DMS 273 treated with DMSO at 0.1 percent for 48 hours (cell line): ENCODE results near the gene SERGEF.
A peak's percentile ranks its signal among the peaks of the same experiment; 100 is the strongest.

Experiments
- DNase-seq: peaks from one replicate; lab custom pipeline; 2025; lab: John Stamatoyannopoulos, UW

Gene SERGEF

GRCh38 chr11:18012906-18013781, at the start of gene SERGEF:
Gene SERGEF (minus strand): TSS chr11:18013047. CDS start chr11:18013010, 37 bp downstream.
- peak; percentile 56 for DNase-seq

DNA sequence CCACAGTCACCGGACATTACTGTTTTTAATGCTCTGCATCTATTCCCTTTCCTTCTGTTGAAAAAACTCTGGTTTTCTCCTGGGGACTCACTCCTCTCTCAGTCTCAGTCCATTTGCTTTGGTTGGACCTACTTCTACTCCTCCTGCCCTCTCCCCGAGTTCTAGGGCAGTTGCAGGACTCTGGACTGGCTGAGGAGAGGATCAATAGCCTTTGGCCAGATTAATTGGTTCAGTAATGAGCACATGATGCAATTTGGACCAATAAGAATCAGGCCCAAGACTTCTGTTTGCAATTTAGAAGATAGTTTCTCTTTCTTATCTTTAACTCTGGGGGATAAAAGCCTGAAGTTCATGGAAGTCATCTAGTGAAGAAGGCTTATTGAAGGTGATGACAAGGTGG, 48.5 kb upstream of the SERGEF start:
- no peak for DNase-seq

GRCh38 chr11:18056561-18057181, 43.8 kb upstream of the SERGEF start:
- no peak for DNase-seq

DNA sequence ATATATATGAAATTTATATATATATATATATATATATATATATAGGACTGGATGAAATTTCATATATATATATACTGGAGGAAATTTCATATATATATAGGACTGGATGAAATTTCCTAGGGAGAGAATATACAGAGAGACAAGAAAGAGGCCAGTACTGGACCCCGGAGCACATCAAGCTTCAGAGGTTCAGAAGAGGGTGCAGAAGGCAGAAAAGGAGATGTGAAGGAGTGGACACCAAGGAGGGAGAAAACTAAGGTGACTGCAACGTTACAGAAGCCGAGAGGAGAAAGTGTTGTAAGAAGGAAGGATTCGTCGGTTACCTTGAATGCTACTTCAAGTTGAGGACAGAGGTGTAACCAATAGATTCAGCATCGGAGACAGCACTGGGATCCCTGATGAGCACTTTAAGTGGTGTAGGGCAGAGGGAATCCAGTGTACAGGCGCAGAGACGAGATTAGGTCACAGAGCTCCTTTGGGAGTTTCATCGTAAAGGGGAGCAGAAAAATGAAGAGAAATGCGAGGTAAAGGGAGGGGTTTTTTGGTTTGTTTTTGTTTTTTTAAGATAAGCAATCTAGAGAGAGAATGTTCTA, 41.8 kb upstream of the SERGEF start:
- no peak for DNase-seq

GRCh38 chr11:18050848-18051247, 38.0 kb upstream of the SERGEF start:
- DNase-seq, result no peak

DNA sequence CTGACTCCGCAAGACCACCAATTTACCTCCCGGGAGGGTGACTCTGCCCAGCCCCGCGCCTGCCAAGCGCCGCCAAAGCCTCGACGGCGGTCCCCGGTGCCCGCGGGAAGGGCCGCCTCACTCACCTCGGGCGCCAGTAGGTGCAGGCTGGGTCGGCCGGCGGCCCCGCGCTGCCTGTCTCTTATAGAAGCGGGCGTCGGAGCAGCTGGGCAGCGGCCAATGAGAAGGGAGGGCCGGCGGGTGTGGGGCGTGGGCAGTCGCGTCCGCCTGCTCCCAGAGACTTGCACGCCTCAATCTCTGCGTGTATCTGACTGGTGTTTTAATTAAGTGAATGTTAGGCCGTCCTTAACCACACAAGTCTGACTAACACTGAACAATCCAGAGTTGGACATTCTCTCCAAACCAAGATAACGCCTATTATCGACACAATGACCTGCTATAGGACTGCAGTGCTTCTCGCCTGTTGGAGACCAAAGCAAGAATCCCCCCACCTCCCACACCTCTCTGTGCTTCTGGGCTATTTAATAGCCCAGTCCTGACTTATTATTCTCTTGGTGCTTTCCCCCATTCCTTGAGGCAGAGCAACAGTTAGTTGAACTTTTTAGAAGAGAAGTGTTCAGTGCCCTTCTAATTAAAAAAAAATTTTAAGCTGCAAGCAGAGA, 33.4 kb upstream of the SERGEF start, which contains the start of gene TPH1:
TSS of gene TPH1 (minus strand) at position 154 of the 662 bp plus-strand sequence. CDS start 5,507 bp downstream, outside the sequence.
- no peak for DNase-seq

GRCh38 chr11:18036456-18036855, 23.6 kb upstream of the SERGEF start:
- no peak for DNase-seq

DNA sequence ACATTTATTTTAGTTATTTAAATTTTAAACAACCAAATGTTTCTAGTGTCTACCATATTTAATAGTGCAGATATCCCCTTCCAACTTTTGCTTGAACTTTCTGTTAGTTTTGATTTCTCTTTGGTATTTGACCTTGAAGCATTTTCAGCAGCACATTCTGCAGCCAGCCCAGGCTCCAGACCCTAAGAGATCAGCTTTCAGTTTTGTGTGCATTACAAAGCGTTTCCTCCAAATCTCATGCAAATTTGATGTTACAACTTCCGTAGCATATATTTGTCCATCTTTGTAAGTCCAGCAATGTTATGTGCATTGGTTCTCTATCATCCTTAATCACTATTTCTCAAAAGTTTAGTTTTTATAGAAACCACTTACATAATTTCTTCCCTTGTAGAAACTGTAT, 14.6 kb upstream of the SERGEF start:
- DNase-seq, result no peak

- no peak for DNase-seq
Observed at GRCh38 chr11:18022419-18022818, 9.6 kb upstream of the SERGEF start.

GRCh38 chr11:18019650-18020049, 6.8 kb upstream of the SERGEF start:
- no peak for DNase-seq

DNA sequence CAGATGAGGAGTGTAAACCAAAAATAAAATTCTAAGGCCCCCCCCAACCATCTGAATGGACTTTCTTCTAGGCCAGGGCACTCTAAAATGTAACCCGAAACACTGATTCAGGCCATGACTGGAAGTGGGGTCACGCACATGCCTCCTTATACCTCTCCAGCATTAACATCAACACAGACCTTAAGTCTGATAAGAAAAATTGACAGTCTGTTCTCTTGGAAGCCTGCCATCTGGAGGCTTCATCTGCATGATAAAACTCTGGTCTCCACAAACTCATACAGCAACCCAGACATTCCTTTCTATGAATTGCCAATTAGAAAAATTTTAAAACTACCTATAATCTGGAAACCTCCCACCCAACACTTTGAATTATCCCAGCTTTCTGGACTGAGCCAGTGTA, 3.9 kb upstream of the SERGEF start:
- peak; percentile 47 for DNase-seq

DNA sequence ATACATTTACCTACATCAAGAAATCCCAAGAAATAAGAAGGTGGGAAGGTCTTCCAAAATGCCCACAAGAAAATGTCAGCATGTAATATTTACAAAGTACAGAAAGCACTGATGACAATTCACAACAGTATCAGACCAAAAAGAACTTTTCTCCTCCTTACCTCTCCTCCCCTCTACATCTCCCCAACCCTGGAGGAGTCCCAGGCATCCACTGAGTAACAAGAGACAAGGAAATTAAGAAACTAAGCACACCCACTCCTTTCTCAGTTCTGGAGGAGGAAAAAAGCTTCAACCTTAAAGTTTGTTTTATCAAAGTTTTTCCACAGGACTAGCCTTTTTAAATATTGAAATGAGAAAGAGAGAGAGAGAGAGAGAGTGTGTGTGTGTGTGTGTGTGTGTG, 2.0 kb upstream of the SERGEF start:
- no peak for DNase-seq

DNA sequence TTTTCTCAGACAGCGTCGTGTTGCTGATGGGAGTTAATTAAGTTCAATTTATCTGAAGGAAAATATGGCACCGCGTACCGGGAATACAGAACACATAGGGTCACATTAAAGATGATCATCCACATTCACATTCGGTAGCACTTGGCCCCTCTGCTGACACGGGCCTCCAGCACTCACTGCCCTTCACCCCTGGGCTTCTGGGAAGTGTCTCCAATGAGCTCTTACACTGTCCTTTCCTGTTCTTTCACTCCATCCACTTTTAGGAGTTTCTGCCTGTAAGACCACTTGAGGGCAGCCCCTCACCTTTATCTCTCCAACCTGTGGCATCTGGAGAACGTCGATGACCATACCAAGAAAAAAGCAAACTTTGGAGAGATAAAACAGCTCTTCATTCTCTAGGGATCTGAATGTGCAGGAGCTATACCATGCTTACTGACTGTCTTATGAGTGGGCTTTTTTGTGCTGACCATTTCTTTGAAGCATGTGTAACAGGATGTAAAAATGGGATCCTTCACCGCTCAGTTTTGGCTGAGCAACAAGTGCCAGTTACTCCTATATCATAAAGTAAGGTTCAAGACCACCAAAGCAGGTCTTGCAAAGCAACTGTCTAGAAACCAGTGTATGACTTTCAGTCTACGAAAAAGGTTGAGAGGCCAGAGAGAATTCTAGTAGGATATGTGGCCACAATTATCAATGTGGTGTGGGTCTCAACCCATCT, 1.1 kb upstream of the SERGEF start:
- DNase-seq, result no peak

GRCh38 chr11:18012122-18012905, 533 bp downstream of the SERGEF start:
- DNase-seq, result no peak

GRCh38 chr11:18011633-18012032, 1.2 kb downstream of the SERGEF start:
- DNase-seq, result no peak

DNA sequence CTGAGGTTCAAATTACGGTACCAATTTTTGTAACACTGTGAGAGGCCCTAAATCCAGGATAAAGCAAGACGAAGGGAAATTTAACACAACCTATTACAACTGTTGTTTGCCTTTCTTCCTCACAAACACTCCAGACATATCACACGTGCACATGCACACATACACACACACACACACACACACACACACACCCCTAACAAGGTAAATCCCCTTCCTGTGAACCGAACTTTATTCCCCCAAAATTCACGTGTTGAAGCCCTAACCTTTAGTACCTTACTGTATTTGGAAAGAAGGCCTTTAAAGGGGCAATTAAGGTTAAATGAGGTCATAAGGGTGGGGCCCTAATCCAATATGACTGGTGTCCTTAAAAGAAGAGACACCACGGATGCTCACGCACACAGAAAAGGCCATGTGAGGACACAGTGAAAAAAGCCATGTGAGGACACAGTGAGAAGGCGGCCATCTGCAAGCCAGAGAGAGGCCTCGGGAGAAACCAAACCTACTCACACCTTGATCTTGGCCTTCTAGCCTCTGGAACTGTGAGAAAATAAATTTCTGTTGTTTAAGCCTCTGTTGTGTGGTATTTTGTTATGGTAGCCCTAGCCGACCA, 1.8 kb downstream of the SERGEF start:
- DNase-seq, result no peak

DNA sequence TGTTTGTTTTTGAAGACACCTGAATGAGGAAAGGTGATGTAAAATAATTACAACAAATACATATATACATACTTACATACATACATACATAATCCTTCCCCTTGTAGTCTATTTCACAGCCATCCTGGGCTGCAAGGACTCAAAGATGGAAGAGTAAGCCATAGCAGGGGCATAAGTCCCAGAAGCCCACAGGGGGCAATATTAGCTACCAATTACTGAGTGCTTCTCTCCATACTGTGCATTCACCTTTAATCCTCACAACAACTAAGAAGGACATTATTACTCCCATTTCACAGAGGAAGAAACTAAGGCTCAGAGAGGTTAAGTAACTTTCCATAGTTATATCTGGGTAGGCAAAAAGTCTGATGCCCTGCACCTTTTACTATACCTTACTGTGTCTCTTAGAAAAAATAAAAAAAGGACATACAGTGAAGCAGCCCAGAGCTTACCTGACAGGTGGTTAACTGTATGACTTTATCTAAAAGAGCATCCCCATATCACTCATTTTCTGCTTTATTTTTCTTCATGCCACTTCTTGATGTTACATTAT, 2.7 kb downstream of the SERGEF start:
- no peak for DNase-seq

DNA sequence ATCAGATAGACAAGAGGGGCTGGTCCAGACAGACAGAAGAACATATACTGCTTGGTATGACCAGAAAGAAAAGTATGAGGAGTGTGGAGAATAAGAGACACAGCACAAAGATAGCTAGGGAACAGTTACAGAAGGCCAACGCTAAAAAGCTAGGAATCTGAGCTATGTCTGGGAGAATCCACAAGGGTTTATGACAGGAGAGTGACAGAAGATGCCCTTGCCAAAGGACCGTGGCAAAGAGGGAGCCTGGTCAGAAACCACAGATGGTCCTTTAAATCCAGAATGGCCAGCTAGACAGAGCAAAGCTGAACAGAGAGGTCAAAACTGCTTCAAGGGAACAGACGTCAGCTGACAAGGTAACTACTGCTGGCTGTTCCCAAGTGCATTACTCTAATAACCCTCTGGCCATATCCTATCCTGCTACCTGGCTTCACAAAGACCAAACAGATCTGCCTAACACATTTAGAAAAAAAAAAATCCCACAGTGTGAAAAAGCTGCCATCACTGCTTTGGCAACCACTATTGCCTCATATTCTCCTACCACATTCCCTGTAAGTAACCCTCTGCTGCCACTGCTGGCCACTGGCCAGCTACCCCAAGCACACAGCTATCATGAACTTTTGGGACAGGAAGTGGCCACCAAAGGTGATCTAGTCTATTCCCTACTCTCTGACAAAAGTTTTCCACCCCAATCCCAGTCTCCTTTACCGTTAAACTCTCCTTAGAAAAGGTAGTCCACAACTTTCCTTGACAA, 7.3 kb downstream of the SERGEF start:
- DNase-seq, result no peak

- no peak for DNase-seq
Observed at GRCh38 chr11:18001191-18001590, 11.7 kb downstream of the SERGEF start.
